Suprapubic skin (tissue), 4 donors: ENCODE measurements around the gene FMNL1. TPM values are rescaled to one million over a fixed set of nuclear protein-coding genes. Genes with fewer than 3 reads are reported as not detected.

Experiments
- DNase-seq, 2 donors: peaks; one replicate each; pipeline ENCODE4 v3.0.0-alpha.2; 2019; ENCODE audit warnings: low spot score in 2 of 2
- H3K27ac ChIP-seq: fragments of 200-600 bp; sonication (generic); one replicate; pipeline ENCODE4 v1.5.1; 2019
- H3K27me3 ChIP-seq: fragments of 200-600 bp; sonication (generic); one replicate; pipeline ENCODE4 v1.5.1; 2019
- H3K36me3 ChIP-seq: fragments of 200-600 bp; sonication (generic); one replicate; pipeline ENCODE4 v1.5.1; 2019
- H3K4me1 ChIP-seq: fragments of 200-600 bp; sonication (generic); one replicate; pipeline ENCODE4 v1.5.1; 2019
- H3K4me3 ChIP-seq: fragments of 200-600 bp; sonication (generic); one replicate; pipeline ENCODE4 v1.5.1; 2019; ENCODE audit warnings: mild to moderate bottlenecking
- H3K9me3 ChIP-seq: fragments of 200-600 bp; sonication (generic); one replicate; pipeline ENCODE4 v1.5.1; 2019
- CTCF ChIP-seq, 2 donors: fragments of 200-600 bp in 1 of 2; fragments of 450-650 bp in 1 of 2; sonication (generic) in 1 of 2; IDR thresholded peaks; one replicate each; pipeline ENCODE4 v1.5.1; 2016 to 2019; ENCODE audit warnings: antibody characterized with exemption in 2 of 2, mild to moderate bottlenecking in 1 of 2, moderate library complexity in 1 of 2
- EP300 ChIP-seq: sonication (generic); formaldehyde crosslinking; IDR thresholded peaks from one replicate; pipeline ENCODE4 v1.6.1; 2017; ENCODE audit warnings: antibody characterized with exemption
- POLR2A ChIP-seq, 2 donors: fragments of 450-650 bp; IDR thresholded peaks; one replicate each; pipeline ENCODE4 v1.6.1; 2017; ENCODE audit warnings: antibody characterized with exemption in 2 of 2, mild to moderate bottlenecking in 2 of 2, moderate library complexity in 2 of 2
- POLR2AphosphoS5 ChIP-seq, 3 donors: sonication (generic); formaldehyde crosslinking; IDR thresholded peaks; one replicate each; pipeline ENCODE4 v1.6.1; 2017; ENCODE audit warnings: antibody characterized with exemption in 3 of 3
- WGBS: methylation state at CpG from one replicate; pipeline ENCODE4 v1.1.5; 2018; 5-methylcytosine and 5-hydroxymethylcytosine counted together
- total RNA-seq, 4 donors: library from RNA; depleted of rRNA; stranded (reverse); fragments of >200 nt; gene quantifications; one replicate each; pipeline ENCODE4 v1.1.0, GENCODE V29; 2016

FMNL1 gene
- total RNA-seq, 4 donors from 2014 or later, result 5.9 to 14.6 (median 8.0) TPM

GRCh38 chr17:45269912-45270311 lies 48.2 kb downstream of the FMNL1 start:
- peaks cover 6% of the 10 kb centered on the region for H3K4me1 ChIP-seq
- H3K4me3 ChIP-seq, result no peak overlapping the region
- H3K27me3 ChIP-seq, result no peaks in the 10 kb centered on the region
- TF ChIP-seq CTCF (IDR thresholded peaks at IDR 0.05), result no peak
- DNase-seq, result no peak
- 74% methylated on average over 5 of the region's 7 CpGs for WGBS
- H3K27ac ChIP-seq, result no peak overlapping the region
- peaks cover 95% of the 10 kb centered on the region for H3K36me3 ChIP-seq
- H3K9me3 ChIP-seq, result no peaks in the 10 kb centered on the region

GRCh38 chr17:45270828-45271418 lies 49.2 kb downstream of the FMNL1 start:
- Histone ChIP-seq H3K27ac (no peak overlapping the region), H3K36me3 (peaks cover 85% of the 10 kb centered on the region), H3K27me3 (no peaks in the 10 kb centered on the region), H3K4me1 (peaks cover 6% of the 10 kb centered on the region), H3K4me3 (no peak overlapping the region), H3K9me3 (no peaks in the 10 kb centered on the region)
- no peak for TF ChIP-seq POLR2AphosphoS5 (IDR thresholded peaks at IDR 0.05)
- peak in 1 of 2 donors; percentile 45 for TF ChIP-seq CTCF (IDR thresholded peaks at IDR 0.05)
- 88% methylated on average over 12 of the region's 13 CpGs for WGBS
- peak in 1 of 2 donors; percentile 56 for DNase-seq

- 87% methylated on average over 3 of the region's 3 CpGs for WGBS
- no peaks in the 10 kb centered on the region for H3K9me3 ChIP-seq
- no peak overlapping the region for H3K4me3 ChIP-seq
- TF ChIP-seq POLR2A (IDR thresholded peaks at IDR 0.05) (no peak), CTCF (IDR thresholded peaks at IDR 0.05) (no peak), EP300 (no peak), POLR2AphosphoS5 (IDR thresholded peaks at IDR 0.05) (no peak)
- H3K27ac ChIP-seq, result no peak overlapping the region
- peaks cover 78% of the 10 kb centered on the region for H3K36me3 ChIP-seq
- H3K27me3 ChIP-seq, result no peaks in the 10 kb centered on the region
- peak in 1 of 2 donors; percentile 37 for DNase-seq
- H3K4me1 ChIP-seq, result peaks cover 6% of the 10 kb centered on the region
These were observed 49.9 kb downstream of the FMNL1 start for GRCh38 chr17:45271603-45272002.

- H3K27ac ChIP-seq, result no peak overlapping the region
- DNase-seq, result peak in 1 of 2 donors; percentile 74
- H3K4me3 ChIP-seq, result no peak overlapping the region
- peaks cover 21% of the 10 kb centered on the region for H3K4me1 ChIP-seq
- peaks cover 59% of the 10 kb centered on the region for H3K36me3 ChIP-seq
- TF ChIP-seq EP300, result no peak
- no peak for TF ChIP-seq CTCF (IDR thresholded peaks at IDR 0.05)
- no peak for TF ChIP-seq POLR2AphosphoS5 (IDR thresholded peaks at IDR 0.05)
- no peak for TF ChIP-seq POLR2A (IDR thresholded peaks at IDR 0.05)
- H3K27me3 ChIP-seq, result no peaks in the 10 kb centered on the region
- no peaks in the 10 kb centered on the region for H3K9me3 ChIP-seq
- 65% methylated on average over 9 of the region's 16 CpGs for WGBS
These were observed 51.9 kb downstream of the FMNL1 start for GRCh38 chr17:45273551-45273957.

- no peaks in the 10 kb centered on the region for H3K9me3 ChIP-seq
- no CpG with 5 or more reads among the region's 5 CpGs for WGBS
- H3K27me3 ChIP-seq, result no peaks in the 10 kb centered on the region
- peak in 1 of 2 donors; percentile 54 for DNase-seq
- no peak overlapping the region for H3K4me3 ChIP-seq
- TF ChIP-seq POLR2A (IDR thresholded peaks at IDR 0.05) (no peak), EP300 (no peak), POLR2AphosphoS5 (IDR thresholded peaks at IDR 0.05) (no peak)
- no peak overlapping the region for H3K27ac ChIP-seq
- H3K4me1 ChIP-seq, result peaks cover 26% of the 10 kb centered on the region
- peaks cover 54% of the 10 kb centered on the region for H3K36me3 ChIP-seq
These were observed 52.3 kb downstream of the FMNL1 start for GRCh38 chr17:45274033-45274432.

GRCh38 chr17:45276031-45276430 lies 54.3 kb downstream of the FMNL1 start:
- no peaks in the 10 kb centered on the region for H3K9me3 ChIP-seq
- no peak for TF ChIP-seq POLR2A (IDR thresholded peaks at IDR 0.05)
- no peak for TF ChIP-seq CTCF (IDR thresholded peaks at IDR 0.05)
- no peak for TF ChIP-seq EP300
- TF ChIP-seq POLR2AphosphoS5 (IDR thresholded peaks at IDR 0.05), result no peak
- H3K27me3 ChIP-seq, result no peaks in the 10 kb centered on the region
- no peak for DNase-seq
- peaks cover 26% of the 10 kb centered on the region for H3K4me1 ChIP-seq
- H3K36me3 ChIP-seq, result peaks cover 38% of the 10 kb centered on the region
- 58% methylated on average over 5 of the region's 6 CpGs for WGBS
- peak overlapping the region; percentile 40 for H3K27ac ChIP-seq
- H3K4me3 ChIP-seq, result no peak overlapping the region
